GM12878 (cell line): ENCODE measurements around the gene CC2D1B.

ENCODE experiments used
- GABPA ChIP-seq: IDR thresholded peaks from 2 replicates; pipeline ENCODE4 v1.6.1; 2014; ENCODE audit warnings: antibody characterized with exemption, low read depth, mild to moderate bottlenecking, inconsistent platforms
- TAF1 ChIP-seq: IDR thresholded peaks from 2 replicates; pipeline ENCODE4 v1.6.1; 2011; ENCODE audit warnings: mild to moderate bottlenecking, low read depth, low read length, borderline replicate concordance

- TF ChIP-seq TAF1 (no peak), GABPA (no peak)
These were observed 467 bp upstream of the CC2D1B start for GRCh38 chr1:52366517-52366827.
